ENCODE results near the gene LACTBL1. TPM values are rescaled to one million over a fixed set of nuclear protein-coding genes. Genes with fewer than 3 reads are reported as not detected.

Gene LACTBL1
- total and polyA plus RNA-seq, 2 of the 8 experiments (the other 6 are each of a cell fraction or from before 2014, with no cell fraction given) = not detected

DNA sequence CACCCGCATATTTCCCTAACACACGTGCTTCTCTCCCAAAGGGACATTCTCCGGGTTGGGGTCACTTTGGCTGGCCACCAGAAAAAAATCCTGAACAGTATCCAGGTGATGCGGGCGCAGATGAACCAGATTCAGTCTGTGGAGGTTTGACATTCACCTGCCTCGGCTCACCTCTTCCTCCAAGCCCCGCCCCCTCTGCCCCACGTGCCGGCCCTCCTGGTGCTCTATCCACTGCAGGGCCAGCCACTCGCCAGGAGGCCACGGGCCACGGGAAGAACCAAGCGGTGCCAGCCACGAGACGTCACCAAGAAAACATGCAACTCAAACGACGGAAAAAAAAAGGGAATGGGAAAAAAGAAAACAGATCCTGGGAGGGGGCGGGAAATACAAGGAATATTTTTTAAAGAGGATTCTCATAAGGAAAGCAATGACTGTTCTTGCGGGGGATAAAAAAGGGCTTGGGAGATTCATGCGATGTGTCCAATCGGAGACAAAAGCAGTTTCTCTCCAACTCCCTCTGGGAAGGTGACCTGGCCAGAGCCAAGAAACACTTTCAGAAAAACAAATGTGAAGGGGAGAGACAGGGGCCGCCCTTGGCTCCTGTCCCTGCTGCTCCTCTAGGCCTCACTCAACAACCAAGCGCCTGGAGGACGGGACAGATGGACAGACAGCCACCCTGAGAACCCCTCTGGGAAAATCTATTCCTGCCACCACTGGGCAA is 59.1 kb downstream of the LACTBL1 start:
- Histone ChIP-seq H4K20me1 (replicated peaks in 1 of 2; ENCODE audit: control insufficient read depth in 1 of 2, insufficient read depth in 2 of 2, low read length in 2 of 2) (peaks cover 2 to 3% of the 10 kb centered on the region in 2 experiments), H3K4ac (replicated peaks; ENCODE audit: insufficient read length, low read depth, low read length) (no peak overlapping the region), H2BK5ac (ENCODE audit: low read depth, low read length) (no peak overlapping the region), H4K5ac (ENCODE audit: insufficient read length, low read depth, low read length) (no peak overlapping the region), H3K79me1 (ENCODE audit: low read depth, low read length) (0 out of 2 replicates have a peak, but pooled peaks cover 2% of the 10 kb centered on the region), H3K79me2 (ENCODE audit: control insufficient read depth in 1 of 2, insufficient read depth in 2 of 2, low read length in 2 of 2) (no peaks in the 10 kb centered on the region), H2BK15ac (ENCODE audit: low read length) (no peak overlapping the region), H2BK20ac (ENCODE audit: low read length) (no peak overlapping the region), H3K4me3 (ENCODE audit: extremely low read depth in 1 of 4, insufficient read depth in 2 of 4, low read depth in 3 of 4, low read length in 4 of 4) (no peak overlapping the region), H3K23me2 (ENCODE audit: low read depth, low read length) (no peaks in the 10 kb centered on the region), H3K27me3 (replicated peaks in 1 of 4; ENCODE audit: control insufficient read depth in 3 of 4, extremely low read depth in 1 of 4, insufficient read depth in 3 of 4, low read length in 3 of 4) (no peaks in the 10 kb centered on the region), H2BK12ac (ENCODE audit: low read depth, low read length) (no peak overlapping the region), H3K27ac (ENCODE audit: low read depth, low read length) (no peak overlapping the region), H3K14ac (ENCODE audit: insufficient read length) (no peak overlapping the region), H2AK5ac (ENCODE audit: low read depth, low read length) (no peak overlapping the region), H2AFZ (ENCODE audit: low read length) (no peak overlapping the region), H4K91ac (replicated peaks; ENCODE audit: insufficient read length, low read length) (no peak overlapping the region), H3K4me2 (ENCODE audit: insufficient read depth in 1 of 2, low read depth in 2 of 2, low read length in 2 of 2) (no peak overlapping the region), H3K23ac (ENCODE audit: insufficient read length) (no peak overlapping the region), H3K56ac (replicated peaks; ENCODE audit: insufficient read length, low read depth, low read length) (no peak overlapping the region), H3K4me1 (replicated peaks in 1 of 4; ENCODE audit: control insufficient read depth in 3 of 4, insufficient read depth in 4 of 4, low read length in 3 of 4) (no peaks in the 10 kb centered on the region), H3K9ac (replicated peaks in 1 of 4; ENCODE audit: extremely low read depth in 1 of 4, low read depth in 3 of 4, low read length in 3 of 4) (no peak overlapping the region), H3K36me3 (ENCODE audit: control insufficient read depth in 2 of 4, insufficient read depth in 4 of 4, low read length in 3 of 4) (peaks cover 0 to 6% (median 0%) of the 10 kb centered on the region in 4 experiments; a peak in 1 of 8 replicates), H3K18ac (ENCODE audit: extremely low read depth, low read length) (no peak overlapping the region), H4K8ac (ENCODE audit: extremely low read depth, insufficient read depth, low read length) (no peak overlapping the region), H2BK120ac (replicated peaks; ENCODE audit: low read depth, low read length) (no peak overlapping the region), H3K9me3 (ENCODE audit: insufficient read depth in 2 of 2, low read depth in 1 of 2, low read length in 1 of 2) (no peaks in the 10 kb centered on the region)
- DNase-seq (ENCODE audit: low read depth in 1 of 2, low spot score in 2 of 2) (no peak), FAIRE-seq (no peak)
- TF ChIP-seq FOSL1 (IDR thresholded peaks at IDR 0.05; ENCODE audit: insufficient read depth, low read depth, low read length) (0 out of 2 replicates have a peak, but pooled peaks have one; percentile 46), CREB1 (IDR thresholded peaks at IDR 0.05) (no peak), NANOG (IDR thresholded peaks at IDR 0.05; ENCODE audit: insufficient read depth, low read depth, low read length, poor library complexity, severe bottlenecking) (no peak), MAFK (IDR thresholded peaks at IDR 0.05; ENCODE audit: low read depth, low read length) (no peak), SP1 (IDR thresholded peaks at IDR 0.05; ENCODE audit: low read depth, low read length) (no peak), EGR1 (IDR thresholded peaks at IDR 0.05; ENCODE audit: borderline replicate concordance, low read depth, low read length) (peak; percentile 93)
- ChIA-PET CTCF (ENCODE audit: partially characterized antibody) (interaction anchor here (0.7 to 1.4 kb wide), 3 partner anchors 17 to 239 kb away, joined by 3 read pairs; no protein-coding TSS in a partner anchor), POLR2A (ENCODE audit: partially characterized antibody) (no interaction called here)
- 87% methylated on average over 24 of the region's 24 CpGs; no CpG with 5 or more reads in 1 of the 2 experiments for WGBS, 2 experiments (ENCODE audit: extremely low coverage in 1 of 2, insufficient coverage in 1 of 2, insufficient read length in 1 of 2, insufficient replicate concordance in 2 of 2, low coverage in 1 of 2, low lambda C conversion rate in 2 of 2, missing lambda C conversion rate in 1 of 2)

Measured in H1 (cell line).